ENCODE results near the gene RABGEF1.
"Not testable (repeated sequence)": the region's sequence is repeated elsewhere in the genome, so short reads cannot be mapped to it uniquely, and the experiment has no call there.

RABGEF1 gene

GRCh38 chr7:66740980-66741709 lies 612 bp downstream of the RABGEF1 start:
- Histone ChIP-seq H3K9ac (ENCODE audit: low read length) (peak overlapping the region; percentile 100), H3K4me3 (ENCODE audit: low read depth, low read length) (peak overlapping the region; percentile 100), H2AK5ac (ENCODE audit: low read length) (peak overlapping the region; percentile 62), H3K27ac (ENCODE audit: low read depth, low read length) (peak overlapping the region; percentile 90), H2AFZ (ENCODE audit: insufficient read depth, low read length, poor library complexity) (peak overlapping the region; percentile 51), H3K79me2 (ENCODE audit: control insufficient read depth, insufficient read depth, low read length, poor library complexity) (peaks cover 14% of the 10 kb centered on the region), H3K4me2 (ENCODE audit: low read length) (peak overlapping the region; percentile 75), H3K18ac (ENCODE audit: low read length) (peak overlapping the region; percentile 64), H3K4ac (ENCODE audit: low read depth, low read length) (peak overlapping the region; percentile 21), H3K14ac (ENCODE audit: low read length) (peak overlapping the region; percentile 94), H4K91ac (ENCODE audit: low read depth, low read length) (peak overlapping the region; percentile 74), H2BK5ac (ENCODE audit: low read depth, low read length, poor library complexity) (peak overlapping the region; percentile 24), H4K8ac (ENCODE audit: low read depth, low read length) (peak overlapping the region; percentile 80), H2BK120ac (ENCODE audit: insufficient read depth, low read length, poor library complexity) (peak overlapping the region; percentile 50), H4K12ac (ENCODE audit: low read depth, low read length) (peak overlapping the region; percentile 57)
- not testable (repeated sequence) for H2BK12ac ChIP-seq (ENCODE audit: low read length); H3K23ac ChIP-seq (ENCODE audit: low read length); H3K9me3 ChIP-seq (ENCODE audit: insufficient read depth, low read depth, low read length); H3K27me3 ChIP-seq (ENCODE audit: insufficient read depth, low read length); H3K36me3 ChIP-seq (ENCODE audit: control insufficient read depth in 1 of 2, insufficient read depth in 2 of 2, low read length in 2 of 2); H3K79me1 ChIP-seq (ENCODE audit: low read length); H3K4me1 ChIP-seq (ENCODE audit: control insufficient read depth in 1 of 2, insufficient read depth in 2 of 2, low read length in 2 of 2)
- WGBS (ENCODE audit: extremely low coverage, insufficient coverage, insufficient read length): no CpG with 5 or more reads among the region's 54 CpGs
- peak; percentile 38 to 52 for DNase-seq

GRCh38 chr7:66741710-66742049 lies 1.1 kb downstream of the RABGEF1 start:
- peak in 1 of 2 donors; percentile 40 for DNase-seq
- Histone ChIP-seq H3K23ac (ENCODE audit: low read length) (no peak overlapping the region), H3K4me3 (ENCODE audit: low read depth, low read length) (peak overlapping the region; percentile 100)

GRCh38 chr7:66742298-66742697 lies 1.8 kb downstream of the RABGEF1 start:
- not testable (repeated sequence) for H2BK5ac ChIP-seq (ENCODE audit: low read depth, low read length, poor library complexity); H2AK5ac ChIP-seq (ENCODE audit: low read length); H4K91ac ChIP-seq (ENCODE audit: low read depth, low read length); H3K27me3 ChIP-seq (ENCODE audit: insufficient read depth, low read length); H3K9ac ChIP-seq (ENCODE audit: low read length); H3K9me3 ChIP-seq (ENCODE audit: insufficient read depth, low read depth, low read length); H3K4ac ChIP-seq (ENCODE audit: low read depth, low read length); H4K12ac ChIP-seq (ENCODE audit: low read depth, low read length); H2BK12ac ChIP-seq (ENCODE audit: low read length); H4K8ac ChIP-seq (ENCODE audit: low read depth, low read length); H3K79me1 ChIP-seq (ENCODE audit: low read length); H2BK120ac ChIP-seq (ENCODE audit: insufficient read depth, low read length, poor library complexity); H3K14ac ChIP-seq (ENCODE audit: low read length); H3K18ac ChIP-seq (ENCODE audit: low read length); H3K4me3 ChIP-seq (ENCODE audit: low read depth, low read length); H2AFZ ChIP-seq (ENCODE audit: insufficient read depth, low read length, poor library complexity); H3K36me3 ChIP-seq (ENCODE audit: control insufficient read depth in 1 of 2, insufficient read depth in 2 of 2, low read length in 2 of 2); H3K4me2 ChIP-seq (ENCODE audit: low read length); H3K4me1 ChIP-seq (ENCODE audit: control insufficient read depth in 1 of 2, insufficient read depth in 2 of 2, low read length in 2 of 2); H3K27ac ChIP-seq (ENCODE audit: low read depth, low read length); H3K23ac ChIP-seq (ENCODE audit: low read length)
- DNase-seq: peak; percentile 76
- no CpG with 5 or more reads among the region's 4 CpGs for WGBS (ENCODE audit: extremely low coverage, insufficient coverage, insufficient read length)
- peaks cover 16% of the 10 kb centered on the region for H3K79me2 ChIP-seq (ENCODE audit: control insufficient read depth, insufficient read depth, low read length, poor library complexity)

More at GRCh38 chr7:66741710-66742049, 1.1 kb downstream of the RABGEF1 start:
- Histone ChIP-seq H2AFZ (ENCODE audit: insufficient read depth, low read length, poor library complexity) (peak overlapping the region; percentile 89), H3K9ac (ENCODE audit: low read length) (no peak overlapping the region), H2BK5ac (ENCODE audit: low read depth, low read length, poor library complexity) (no peak overlapping the region), H3K18ac (ENCODE audit: low read length) (peak overlapping the region; percentile 85), H3K4ac (ENCODE audit: low read depth, low read length) (peak overlapping the region; percentile 21), H3K27me3 (ENCODE audit: insufficient read depth, low read length) (no peaks in the 10 kb centered on the region), H3K4me1 (ENCODE audit: control insufficient read depth in 1 of 2, insufficient read depth in 2 of 2, low read length in 2 of 2) (peaks cover 3 to 6% of the 10 kb centered on the region in 2 experiments), H3K4me2 (ENCODE audit: low read length) (peak overlapping the region; percentile 75), H3K79me2 (ENCODE audit: control insufficient read depth, insufficient read depth, low read length, poor library complexity) (peaks cover 16% of the 10 kb centered on the region), H4K8ac (ENCODE audit: low read depth, low read length) (no peak overlapping the region), H2BK120ac (ENCODE audit: insufficient read depth, low read length, poor library complexity) (no peak overlapping the region), H4K12ac (ENCODE audit: low read depth, low read length) (no peak overlapping the region), H3K14ac (ENCODE audit: low read length) (peak overlapping the region; percentile 70), H2AK5ac (ENCODE audit: low read length) (no peak overlapping the region), H4K91ac (ENCODE audit: low read depth, low read length) (no peak overlapping the region), H2BK12ac (ENCODE audit: low read length) (no peak overlapping the region), H3K9me3 (ENCODE audit: insufficient read depth, low read depth, low read length) (no peaks in the 10 kb centered on the region), H3K27ac (ENCODE audit: low read depth, low read length) (no peak overlapping the region), H3K79me1 (ENCODE audit: low read length) (peaks cover 10% of the 10 kb centered on the region), H3K36me3 (ENCODE audit: control insufficient read depth in 1 of 2, insufficient read depth in 2 of 2, low read length in 2 of 2) (peaks cover 0 to 1% of the 10 kb centered on the region in 2 experiments)
- no CpG with 5 or more reads among the region's 17 CpGs for WGBS (ENCODE audit: extremely low coverage, insufficient coverage, insufficient read length)

- Histone ChIP-seq H2AK5ac (ENCODE audit: low read length) (no peak overlapping the region), H4K12ac (ENCODE audit: low read depth, low read length) (no peak overlapping the region), H3K79me2 (ENCODE audit: control insufficient read depth, insufficient read depth, low read length, poor library complexity) (peaks cover 18% of the 10 kb centered on the region), H2BK12ac (ENCODE audit: low read length) (no peak overlapping the region), H3K9ac (ENCODE audit: low read length) (no peak overlapping the region), H3K4ac (ENCODE audit: low read depth, low read length) (peak overlapping the region; percentile 87), H3K27ac (ENCODE audit: low read depth, low read length) (no peak overlapping the region), H3K4me1 (ENCODE audit: control insufficient read depth in 1 of 2, insufficient read depth in 2 of 2, low read length in 2 of 2) (peaks cover 3 to 6% of the 10 kb centered on the region in 2 experiments), H4K8ac (ENCODE audit: low read depth, low read length) (no peak overlapping the region), H3K18ac (ENCODE audit: low read length) (peak overlapping the region; percentile 36), H3K23ac (ENCODE audit: low read length) (no peak overlapping the region), H3K14ac (ENCODE audit: low read length) (no peak overlapping the region), H3K4me3 (ENCODE audit: low read depth, low read length) (no peak overlapping the region), H3K9me3 (ENCODE audit: insufficient read depth, low read depth, low read length) (no peaks in the 10 kb centered on the region), H3K27me3 (ENCODE audit: insufficient read depth, low read length) (no peaks in the 10 kb centered on the region), H2BK120ac (ENCODE audit: insufficient read depth, low read length, poor library complexity) (no peak overlapping the region), H3K4me2 (ENCODE audit: low read length) (no peak overlapping the region), H3K79me1 (ENCODE audit: low read length) (peaks cover 10% of the 10 kb centered on the region), H3K36me3 (ENCODE audit: control insufficient read depth in 1 of 2, insufficient read depth in 2 of 2, low read length in 2 of 2) (peaks cover 0 to 1% of the 10 kb centered on the region in 2 experiments), H4K91ac (ENCODE audit: low read depth, low read length) (no peak overlapping the region), H2BK5ac (ENCODE audit: low read depth, low read length, poor library complexity) (no peak overlapping the region), H2AFZ (ENCODE audit: insufficient read depth, low read length, poor library complexity) (no peak overlapping the region)
- no CpG with 5 or more reads among the region's 9 CpGs for WGBS (ENCODE audit: extremely low coverage, insufficient coverage, insufficient read length)
- DNase-seq: no peak
Measured at GRCh38 chr7:66743920-66744319, 3.4 kb downstream of the RABGEF1 start.

All from trophoblast cell (in vitro differentiated cells and primary cell).